HG03342 (cell line): ENCODE measurements around the gene STK11IP.

Source experiments
- ATAC-seq: cut with Tn5 transposase; IDR thresholded peaks from one replicate; pipeline ENCODE4 v1.9.1; 2021; ENCODE audit warnings: mild to moderate bottlenecking, moderate library complexity; ENCODE audit not compliant: unreplicated experiment

The STK11IP gene

GRCh38 chr2:219614076-219614860 is 16.6 kb downstream of the STK11IP start:
- no peak for ATAC-seq

- no peak for ATAC-seq
Measured at GRCh38 chr2:219615036-219615435, 17.4 kb downstream of the STK11IP start.

GRCh38 chr2:219615894-219616293 is 18.2 kb downstream of the STK11IP start:
- ATAC-seq = no peak

- ATAC-seq = no peak
Measured at GRCh38 chr2:219616550-219616949, 18.9 kb downstream of the STK11IP start.

- no peak for ATAC-seq
Measured at GRCh38 chr2:219618733-219619122, 21.1 kb downstream of the STK11IP start.

GRCh38 chr2:219619235-219619634 is 21.6 kb downstream of the STK11IP start:
- ATAC-seq = no peak

- no peak for ATAC-seq
Measured at GRCh38 chr2:219620546-219620945, 22.9 kb downstream of the STK11IP start.

- no peak for ATAC-seq
Measured at GRCh38 chr2:219621935-219622334, 24.3 kb downstream of the STK11IP start.

GRCh38 chr2:219622472-219622871 is 24.8 kb downstream of the STK11IP start:
- ATAC-seq = no peak

- no peak for ATAC-seq
Measured at GRCh38 chr2:219624565-219624964, 26.9 kb downstream of the STK11IP start.

- ATAC-seq = no peak
Measured at GRCh38 chr2:219625179-219625578, 27.5 kb downstream of the STK11IP start.

- ATAC-seq = no peak
Measured at GRCh38 chr2:219626540-219626939, 28.9 kb downstream of the STK11IP start.

GRCh38 chr2:219627103-219628100 is 29.7 kb downstream of the STK11IP start, which contains the start of gene SLC4A3:
Gene SLC4A3, plus strand, starts transcription at chr2:219627630. Its CDS starts 363 bp downstream, at chr2:219627993.
- ATAC-seq = no peak

GRCh38 chr2:219628235-219628985 is 30.8 kb downstream of the STK11IP start:
- no peak for ATAC-seq

GRCh38 chr2:219628986-219629901 is 31.6 kb downstream of the STK11IP start:
- no peak for ATAC-seq

- ATAC-seq = no peak
Measured at GRCh38 chr2:219629976-219630695, 32.5 kb downstream of the STK11IP start.

- ATAC-seq = no peak
Measured at GRCh38 chr2:219630770-219631405, 33.2 kb downstream of the STK11IP start.

GRCh38 chr2:219631406-219631891 is 33.8 kb downstream of the STK11IP start:
- ATAC-seq = no peak
